GM21381 (cell line): ENCODE measurements around the gene PDE10A.
A peak's percentile ranks its signal among the peaks of the same experiment; 100 is the strongest.
"Not testable (repeated sequence)": the region's sequence is repeated elsewhere in the genome, so short reads cannot be mapped to it uniquely, and the experiment has no call there.

Experiments used
- ATAC-seq: cut with Tn5 transposase; IDR thresholded peaks from one replicate; pipeline ENCODE4 v1.9.1; 2021; ENCODE audit warnings: mild to moderate bottlenecking, moderate library complexity; ENCODE audit not compliant: unreplicated experiment

PDE10A gene

GRCh38 chr6:165558097-165558496, 104.9 kb downstream of the PDE10A start:
- not testable (repeated sequence) for ATAC-seq

- no peak for ATAC-seq
These were observed 105.4 kb downstream of the PDE10A start for GRCh38 chr6:165557674-165558073.

- ATAC-seq: no peak
These were observed 106.8 kb downstream of the PDE10A start for GRCh38 chr6:165556116-165556843.

GRCh38 chr6:165554644-165555043, 108.4 kb downstream of the PDE10A start:
- ATAC-seq: not testable (repeated sequence)

- no peak for ATAC-seq
These were observed 110.7 kb downstream of the PDE10A start for GRCh38 chr6:165552248-165552736.

GRCh38 chr6:165551828-165552227, 111.2 kb downstream of the PDE10A start:
- ATAC-seq: no peak

- ATAC-seq: no peak
These were observed 114.6 kb downstream of the PDE10A start for GRCh38 chr6:165548450-165548849.

GRCh38 chr6:165545806-165546205, 117.2 kb downstream of the PDE10A start:
- no peak for ATAC-seq

- ATAC-seq: no peak
These were observed 119.3 kb downstream of the PDE10A start for GRCh38 chr6:165543781-165544180.

GRCh38 chr6:165536911-165537310, 126.1 kb downstream of the PDE10A start:
- ATAC-seq: no peak

GRCh38 chr6:165519316-165519715, 143.7 kb downstream of the PDE10A start:
- no peak for ATAC-seq

- no peak for ATAC-seq
These were observed 146.9 kb downstream of the PDE10A start for GRCh38 chr6:165515963-165516624.

- ATAC-seq: no peak
These were observed 148.4 kb downstream of the PDE10A start for GRCh38 chr6:165514621-165515020.

- ATAC-seq: peak; percentile 86
These were observed 151.2 kb downstream of the PDE10A start for GRCh38 chr6:165511807-165512206.

- ATAC-seq: no peak
These were observed 154.6 kb downstream of the PDE10A start for GRCh38 chr6:165508321-165508869.

GRCh38 chr6:165506657-165507056, 156.4 kb downstream of the PDE10A start:
- ATAC-seq: no peak

- not testable (repeated sequence) for ATAC-seq
These were observed 162.7 kb downstream of the PDE10A start for GRCh38 chr6:165500214-165500907.

- no peak for ATAC-seq
These were observed 165.6 kb downstream of the PDE10A start for GRCh38 chr6:165497472-165497871.

- ATAC-seq: no peak
These were observed 174.3 kb downstream of the PDE10A start for GRCh38 chr6:165488624-165489295.

- no peak for ATAC-seq
These were observed 175.1 kb downstream of the PDE10A start for GRCh38 chr6:165487950-165488349.

- no peak for ATAC-seq
These were observed 175.7 kb downstream of the PDE10A start for GRCh38 chr6:165487347-165487746.
